Activated CD8-positive, alpha-beta T cell treated with anti-CD3 and anti-CD28 coated beads for 36 hours (primary cell): ENCODE measurements around the gene ERH. TPM values are rescaled to one million over a fixed set of nuclear protein-coding genes. Genes with fewer than 3 reads are reported as not detected.
A peak's percentile ranks its signal among the peaks of the same experiment; 100 is the strongest.

Experiments
- ATAC-seq: fragments of 200-7000 bp; cut with Tn5 transposase; one replicate; pipeline ENCODE4 v1.10.0; 2021; ENCODE audit warnings: mild to moderate bottlenecking, moderate library complexity
- CTCF ChIA-PET: fragments of 350-600 bp; sonication (Branson Sonifier 250); formaldehyde crosslinking; loops from one replicate; lab custom pipeline; 2021; ENCODE audit warnings: antibody characterized with exemption; lab: Charles Lee
- POLR2A ChIA-PET: fragments of 350-600 bp; sonication (Branson Sonifier 250); formaldehyde crosslinking; loops from one replicate; lab custom pipeline; 2021; ENCODE audit warnings: antibody characterized with exemption; lab: Charles Lee
- DNase-seq: peaks from one replicate; pipeline ENCODE4 v3.0.0-alpha.2; 2020
- H3K27ac Mint-ChIP-seq: one replicate; pipeline ENCODE4 v1.8.0; 2021; ENCODE audit warnings: mild to moderate bottlenecking, mixed read lengths
- H3K27me3 Mint-ChIP-seq: one replicate; pipeline ENCODE4 v1.8.0; 2021; ENCODE audit warnings: mixed read lengths
- H3K36me3 Mint-ChIP-seq: one replicate; pipeline ENCODE4 v1.8.0; 2021; ENCODE audit warnings: low read depth, mixed read lengths
- H3K4me1 Mint-ChIP-seq: one replicate; pipeline ENCODE4 v1.8.0; 2021; ENCODE audit warnings: low read depth, mixed read lengths
- H3K4me3 Mint-ChIP-seq: one replicate; pipeline ENCODE4 v1.8.0; 2021; ENCODE audit warnings: mild to moderate bottlenecking, moderate library complexity, mixed read lengths
- H3K9me3 Mint-ChIP-seq: one replicate; pipeline ENCODE4 v1.8.0; 2021; ENCODE audit warnings: mixed read lengths
- intact Hi-C: fragments of 100-400 bp; cut with micrococcal nuclease; formaldehyde crosslinking; loops from one replicate; pipeline ENCODE4 v1.10.0; 2022
- total RNA-seq, 2 experiments: library from RNA; stranded (reverse); gene quantifications; one replicate each; pipeline ENCODE4 v1.2.3, GENCODE V29; 2021
- TF ChIP-seq, protein P1 (sequence below): fragments of 200-600 bp; IDR thresholded peaks from one replicate; pipeline ENCODE4 v1.8.0; 2022; ENCODE audit warnings: antibody characterized with exemption, mild to moderate bottlenecking

The ERH gene
- total RNA-seq, 2 experiments from 2014 or later = 301 to 313 TPM

DNA sequence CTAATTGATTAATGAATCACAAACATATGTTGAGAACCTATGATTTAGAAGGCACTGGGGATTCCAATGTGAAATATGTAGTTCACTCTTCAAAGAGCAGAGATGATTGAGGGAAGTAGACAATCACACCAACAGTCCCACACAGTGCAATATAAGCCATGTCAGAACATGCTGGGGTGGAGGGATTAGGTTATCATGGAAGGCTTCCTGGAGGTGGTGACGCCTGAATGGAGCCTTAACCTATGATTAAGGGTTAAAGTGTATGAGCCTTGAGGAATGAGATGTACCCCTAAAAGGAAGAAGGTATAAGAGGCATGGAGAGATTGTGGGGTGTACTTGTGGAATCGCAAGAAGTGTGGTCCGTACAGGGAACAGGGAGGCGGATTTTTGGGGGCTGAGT, 31.3 kb downstream of the ERH start:
- ATAC-seq (no peak), DNase-seq (no peak)
- intact Hi-C loops = no loop called here
- H3K9me3 Mint-ChIP-seq = no peaks in the 10 kb centered on the region
- no peaks in the 10 kb centered on the region for H3K36me3 Mint-ChIP-seq
- POLR2A ChIA-PET = no interaction called here
- CTCF ChIA-PET = interaction anchor here (0.9 kb wide), 1 partner anchor 9 kb away, joined by 4 read pairs; no protein-coding TSS in a partner anchor
- H3K27me3 Mint-ChIP-seq = no peaks in the 10 kb centered on the region
- TF ChIP-seq, protein P1, sequence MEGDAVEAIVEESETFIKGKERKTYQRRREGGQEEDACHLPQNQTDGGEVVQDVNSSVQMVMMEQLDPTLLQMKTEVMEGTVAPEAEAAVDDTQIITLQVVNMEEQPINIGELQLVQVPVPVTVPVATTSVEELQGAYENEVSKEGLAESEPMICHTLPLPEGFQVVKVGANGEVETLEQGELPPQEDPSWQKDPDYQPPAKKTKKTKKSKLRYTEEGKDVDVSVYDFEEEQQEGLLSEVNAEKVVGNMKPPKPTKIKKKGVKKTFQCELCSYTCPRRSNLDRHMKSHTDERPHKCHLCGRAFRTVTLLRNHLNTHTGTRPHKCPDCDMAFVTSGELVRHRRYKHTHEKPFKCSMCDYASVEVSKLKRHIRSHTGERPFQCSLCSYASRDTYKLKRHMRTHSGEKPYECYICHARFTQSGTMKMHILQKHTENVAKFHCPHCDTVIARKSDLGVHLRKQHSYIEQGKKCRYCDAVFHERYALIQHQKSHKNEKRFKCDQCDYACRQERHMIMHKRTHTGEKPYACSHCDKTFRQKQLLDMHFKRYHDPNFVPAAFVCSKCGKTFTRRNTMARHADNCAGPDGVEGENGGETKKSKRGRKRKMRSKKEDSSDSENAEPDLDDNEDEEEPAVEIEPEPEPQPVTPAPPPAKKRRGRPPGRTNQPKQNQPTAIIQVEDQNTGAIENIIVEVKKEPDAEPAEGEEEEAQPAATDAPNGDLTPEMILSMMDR = no peak
- H3K4me3 Mint-ChIP-seq = no peak overlapping the region
- no peaks in the 10 kb centered on the region for H3K4me1 Mint-ChIP-seq
- peak overlapping the region; percentile 8 for H3K27ac Mint-ChIP-seq

DNA sequence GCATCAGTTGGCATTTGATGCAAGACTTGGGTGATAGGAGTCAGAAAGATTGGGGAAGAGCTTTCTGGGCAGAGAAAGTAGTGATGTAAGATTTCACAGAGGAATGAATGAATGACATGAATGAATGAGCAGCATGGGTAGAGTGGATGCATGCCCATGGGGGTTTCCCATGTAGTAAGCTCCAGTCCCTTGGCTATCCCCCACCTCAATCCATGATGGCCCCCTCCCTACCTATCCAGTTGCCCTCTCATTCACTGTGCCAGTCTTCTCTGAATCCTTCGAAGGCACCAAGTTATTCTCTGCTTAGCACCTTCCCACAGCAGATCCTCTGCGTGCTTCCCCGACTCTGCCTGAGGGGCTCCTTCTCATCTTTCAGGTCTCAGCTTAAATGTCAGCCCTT, 32.0 kb downstream of the ERH start:
- Mint-ChIP-seq H3K27ac (no peak overlapping the region), H3K36me3 (no peaks in the 10 kb centered on the region), H3K4me1 (peaks cover 2% of the 10 kb centered on the region), H3K27me3 (no peaks in the 10 kb centered on the region), H3K9me3 (no peaks in the 10 kb centered on the region), H3K4me3 (no peak overlapping the region)
- DNase-seq (no peak), ATAC-seq (no peak)
- ChIA-PET CTCF (interaction anchor here (0.9 kb wide), 1 partner anchor 9 kb away, joined by 4 read pairs; no protein-coding TSS in a partner anchor), POLR2A (interaction anchor here (1.3 to 1.7 kb wide), 2 partner anchors 11 to 32 kb away, joined by 4 read pairs; partner anchors contain the start of genes ERH and SLC39A9)
- intact Hi-C loops = no loop called here
- TF ChIP-seq, protein P1 = no peak

DNA sequence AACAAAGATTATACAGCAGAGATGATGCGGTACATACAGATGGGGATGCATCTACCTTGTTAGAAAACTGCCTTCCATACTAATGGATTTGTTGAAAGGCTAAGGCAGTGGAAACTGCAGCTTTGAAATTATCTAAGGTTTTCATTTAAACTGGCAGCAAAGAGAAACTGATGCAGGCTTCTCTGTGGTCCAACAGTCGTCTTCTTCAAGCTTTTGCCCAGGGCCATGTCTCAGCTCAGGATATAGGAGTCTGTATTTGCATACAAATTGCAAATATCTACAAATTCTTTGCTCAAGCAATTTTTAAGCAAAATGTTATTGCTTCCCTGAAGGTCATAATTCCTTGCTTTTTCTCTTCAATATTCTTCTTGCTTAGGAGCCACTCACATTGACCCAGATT, 33.7 kb downstream of the ERH start:
- POLR2A ChIA-PET = interaction anchor here (4.2 kb wide), 1 partner anchor 9 kb away, joined by 14 read pairs; no protein-coding TSS in a partner anchor
- Mint-ChIP-seq H3K4me1 (peaks cover 8% of the 10 kb centered on the region), H3K27ac (no peak overlapping the region), H3K27me3 (no peaks in the 10 kb centered on the region), H3K36me3 (no peaks in the 10 kb centered on the region), H3K4me3 (no peak overlapping the region), H3K9me3 (no peaks in the 10 kb centered on the region)
- TF ChIP-seq, protein P1 = no peak
- CTCF ChIA-PET = interaction anchor here (1.1 kb wide), 1 partner anchor 121 kb away, joined by 3 read pairs; no protein-coding TSS in a partner anchor
- ATAC-seq (no peak), DNase-seq (no peak)
- intact Hi-C loops = no loop called here

DNA sequence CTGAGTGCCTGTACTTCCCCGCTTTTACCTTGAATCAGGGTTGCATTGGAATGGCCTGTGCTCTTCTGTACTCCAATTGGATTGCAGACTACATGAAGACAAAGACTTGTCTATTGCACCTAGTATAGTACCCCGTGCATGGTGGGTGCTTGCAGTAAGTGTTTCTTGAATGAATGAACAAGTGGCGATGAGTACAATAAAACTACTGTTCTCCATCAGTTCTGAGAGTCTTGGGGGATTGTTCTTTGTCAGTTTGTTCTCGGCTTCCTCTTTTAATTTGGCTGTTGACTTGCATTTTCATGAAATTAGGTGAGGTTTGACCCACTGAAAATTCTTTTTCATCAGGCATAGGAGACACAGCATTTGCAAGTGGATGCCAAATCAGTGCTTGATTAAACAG, 34.1 kb downstream of the ERH start:
- no peak for ATAC-seq
- TF ChIP-seq, protein P1 = no peak
- peaks cover 12% of the 10 kb centered on the region for H3K4me1 Mint-ChIP-seq
- POLR2A ChIA-PET = interaction anchor here (4.2 kb wide), 1 partner anchor 9 kb away, joined by 14 read pairs; no protein-coding TSS in a partner anchor
- intact Hi-C loops = no loop called here
- H3K9me3 Mint-ChIP-seq = no peaks in the 10 kb centered on the region
- DNase-seq = no peak
- CTCF ChIA-PET = no interaction called here
- H3K27me3 Mint-ChIP-seq = no peaks in the 10 kb centered on the region
- no peaks in the 10 kb centered on the region for H3K36me3 Mint-ChIP-seq
- H3K27ac Mint-ChIP-seq = no peak overlapping the region
- no peak overlapping the region for H3K4me3 Mint-ChIP-seq

DNA sequence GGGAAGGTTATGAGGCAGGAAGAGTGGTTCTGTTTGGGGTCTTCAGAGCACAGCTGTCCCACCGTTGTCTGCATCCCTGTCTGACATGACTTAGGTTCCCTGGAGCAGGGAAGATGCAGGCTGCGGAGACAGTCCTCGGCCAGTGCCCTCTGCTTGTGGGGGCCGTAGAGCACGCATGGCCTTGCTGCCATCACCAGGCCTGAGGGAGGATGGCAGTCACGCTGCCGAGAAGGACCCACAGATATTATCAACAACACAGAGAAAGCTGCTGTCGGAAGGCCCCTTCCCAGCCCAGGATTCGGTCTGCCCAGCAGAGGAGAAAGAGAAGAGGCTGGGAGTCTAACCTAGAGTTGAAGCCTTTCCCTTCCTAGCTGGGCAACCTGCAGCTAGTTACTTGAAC, 35.0 kb downstream of the ERH start:
- Mint-ChIP-seq H3K27ac (no peak overlapping the region), H3K9me3 (no peaks in the 10 kb centered on the region), H3K4me3 (no peak overlapping the region), H3K27me3 (no peaks in the 10 kb centered on the region), H3K36me3 (no peaks in the 10 kb centered on the region), H3K4me1 (peaks cover 21% of the 10 kb centered on the region)
- intact Hi-C loops = no loop called here
- POLR2A ChIA-PET = interaction anchor here (4.2 kb wide), 1 partner anchor 10 kb away, joined by 14 read pairs; no protein-coding TSS in a partner anchor
- TF ChIP-seq, protein P1 = no peak
- CTCF ChIA-PET = interaction anchor here (1.2 to 1.6 kb wide), 3 partner anchors 15 to 120 kb away, joined by 3 read pairs; no protein-coding TSS in a partner anchor
- no peak for DNase-seq
- no peak for ATAC-seq
